Vagina (tissue), 2 donors: Measurements from ENCODE around the gene NT5DC1.

Experiments used
- CTCF ChIP-seq, 3 experiments: fragments of 450-650 bp in 2 of 3; fragments of 200-600 bp in 1 of 3; sonication (generic) in 1 of 3; IDR thresholded peaks; one replicate each; pipeline ENCODE4 v1.5.1; 2017 to 2019; ENCODE audit warnings: antibody characterized with exemption in 3 of 3, mild to moderate bottlenecking in 2 of 3, moderate library complexity in 2 of 3
- POLR2A ChIP-seq, 2 donors: fragments of 450-650 bp; IDR thresholded peaks; one replicate each; pipeline ENCODE4 v1.6.1; 2017; ENCODE audit warnings: antibody characterized with exemption in 2 of 2, mild to moderate bottlenecking in 2 of 2, moderate library complexity in 2 of 2

- TF ChIP-seq CTCF (IDR thresholded peaks at IDR 0.05) (no peak), POLR2A (IDR thresholded peaks at IDR 0.05) (peak; percentile 54 to 84)
Measured at GRCh38 chr6:116253505-116254296, 153.0 kb downstream of the NT5DC1 start, which contains the start of gene TSPYL4.
